Upper lobe of right lung (tissue), 1 donor: ENCODE measurements around the gene ZNHIT3. TPM values are rescaled to one million over a fixed set of nuclear protein-coding genes. Genes with fewer than 3 reads are reported as not detected.

ENCODE experiments used
- ATAC-seq: fragments of 200-7000 bp; cut with Tn5 transposase; one replicate; pipeline ENCODE4 v1.9.1; 2020; ENCODE audit warnings: mild to moderate bottlenecking, moderate library complexity
- DNase-seq: peaks from one replicate; pipeline ENCODE4 v3.0.0-alpha.2; 2020
- H3K27ac ChIP-seq: fragments of 200-600 bp; one replicate; pipeline ENCODE4 v1.8.0; 2022
- H3K27me3 ChIP-seq: fragments of 200-600 bp; one replicate; pipeline ENCODE4 v1.8.0; 2022; ENCODE audit warnings: mild to moderate bottlenecking
- H3K36me3 ChIP-seq: fragments of 200-600 bp; one replicate; pipeline ENCODE4 v1.8.0; 2022
- H3K4me1 ChIP-seq: fragments of 200-600 bp; one replicate; pipeline ENCODE4 v1.8.0; 2022
- H3K4me3 ChIP-seq: fragments of 200-600 bp; one replicate; pipeline ENCODE4 v1.8.0; 2022; ENCODE audit warnings: mild to moderate bottlenecking
- H3K9me3 ChIP-seq: fragments of 200-600 bp; one replicate; pipeline ENCODE4 v1.8.0; 2022
- CTCF ChIP-seq: fragments of 200-600 bp; IDR thresholded peaks from one replicate; pipeline ENCODE4 v1.8.0; 2022; ENCODE audit warnings: antibody characterized with exemption
- intact Hi-C: fragments of 100-400 bp; cut with DNase I; formaldehyde crosslinking; loops from one replicate; pipeline ENCODE4 v1.11.0; 2022
- total RNA-seq: library from RNA; stranded (reverse); fragmentation: NEBNext Ultra II Directional; extraction: Animal tissue kit (Norgen Biotek cat#: 25700); gene quantifications from one replicate; pipeline ENCODE4 v1.2.1, GENCODE V29; 2021
- donor health status: DM: no; HTN: yes; CAD: no; lungs with severe emphysema.

Gene ZNHIT3
- total RNA-seq, 1 donor from 2014 or later = 29.0 TPM

- no peak for TF ChIP-seq CTCF
- intact Hi-C loops = no loop called here
These were observed 56.3 kb downstream of the ZNHIT3 start for GRCh38 chr17:36542755-36543154.

GRCh38 chr17:36544044-36544306, 57.5 kb downstream of the ZNHIT3 start:
- Histone ChIP-seq H3K4me1 (peaks cover 36% of the 10 kb centered on the region), H3K9me3 (no peaks in the 10 kb centered on the region), H3K4me3 (peak overlapping the region; percentile 88), H3K27me3 (no peaks in the 10 kb centered on the region), H3K27ac (peak overlapping the region; percentile 99), H3K36me3 (peaks cover 5% of the 10 kb centered on the region)
- DNase-seq (no peak), ATAC-seq (peak; percentile 1)
- TF ChIP-seq CTCF = no peak
- intact Hi-C loops = no loop called here

More at GRCh38 chr17:36542755-36543154, 56.3 kb downstream of the ZNHIT3 start:
- Histone ChIP-seq H3K27ac (no peak overlapping the region), H3K27me3 (no peaks in the 10 kb centered on the region), H3K36me3 (peaks cover 14% of the 10 kb centered on the region), H3K9me3 (no peaks in the 10 kb centered on the region), H3K4me3 (no peak overlapping the region), H3K4me1 (peaks cover 23% of the 10 kb centered on the region)
- no peak for DNase-seq
- no peak for ATAC-seq

GRCh38 chr17:36544307-36545076, 58.0 kb downstream of the ZNHIT3 start, which contains the start of gene GGNBP2:
GGNBP2 (plus strand) TSS chr17:36544919; CDS start chr17:36545725, 806 bp downstream.
- DNase-seq (peak; percentile 98), ATAC-seq (peak; percentile 90)
- H3K9me3 ChIP-seq = no peaks in the 10 kb centered on the region
- peak within 1 kb of the TSS; percentile 99 for H3K27ac ChIP-seq
- H3K27me3 ChIP-seq = no peaks in the 10 kb centered on the region
- peaks cover under 1% of the 10 kb centered on the region for H3K36me3 ChIP-seq
- no peak for TF ChIP-seq CTCF
- intact Hi-C loops = no loop called here
- H3K4me1 ChIP-seq = peaks cover 37% of the 10 kb centered on the region
- peak within 1 kb of the TSS; percentile 88 for H3K4me3 ChIP-seq

- TF ChIP-seq CTCF = no peak
- intact Hi-C loops = no loop called here
- H3K9me3 ChIP-seq = no peaks in the 10 kb centered on the region
- DNase-seq (no peak), ATAC-seq (peak; percentile 60)
- peak overlapping the region; percentile 88 for H3K4me3 ChIP-seq
- no peaks in the 10 kb centered on the region for H3K27me3 ChIP-seq
- peak overlapping the region; percentile 99 for H3K27ac ChIP-seq
- no peaks in the 10 kb centered on the region for H3K36me3 ChIP-seq
- H3K4me1 ChIP-seq = peaks cover 37% of the 10 kb centered on the region
These were observed 58.6 kb downstream of the ZNHIT3 start for GRCh38 chr17:36545077-36545464.

Other genes starting within 250 kb of the ZNHIT3 start
- 0.72 TPM for gene TBC1D3I, start 222.1 kb upstream of the ZNHIT3 start, total RNA-seq
- gene TBC1D3G, start 162.8 kb upstream of the ZNHIT3 start, total RNA-seq = not detected
- gene TBC1D3H, start 98.2 kb upstream of the ZNHIT3 start, total RNA-seq = not detected
- 36.8 TPM for gene MYO19, start 48.2 kb downstream of the ZNHIT3 start, total RNA-seq
- gene PIGW, start 48.3 kb downstream of the ZNHIT3 start, total RNA-seq = 8.6 TPM
- 81.7 TPM for gene GGNBP2, start 58.2 kb downstream of the ZNHIT3 start, total RNA-seq
- gene DHRS11, start 105.2 kb downstream of the ZNHIT3 start, total RNA-seq = 5.7 TPM
- gene MRM1, start 114.9 kb downstream of the ZNHIT3 start, total RNA-seq = 5.6 TPM